Trophoblast cell (in vitro differentiated cells and primary cell): ENCODE results near the gene PNP.
"Not testable (repeated sequence)": the region's sequence is repeated elsewhere in the genome, so short reads cannot be mapped to it uniquely, and the experiment has no call there.

ENCODE experiments used
- DNase-seq, 2 donors: peaks; one replicate each; pipeline ENCODE4 v3.0.0-alpha.2; 2016
- H2AFZ ChIP-seq: 2 replicates; pipeline ENCODE4 v1.6.1; 2013; ENCODE audit warnings: low read length, moderate library complexity, mild to moderate bottlenecking; ENCODE audit not compliant: insufficient read depth, poor library complexity
- H2AK5ac ChIP-seq: 2 replicates; pipeline ENCODE4 v1.6.1; 2013; ENCODE audit warnings: mild to moderate bottlenecking, low read length
- H2BK120ac ChIP-seq: 2 replicates; pipeline ENCODE4 v1.6.1; 2013; ENCODE audit warnings: low read length, mild to moderate bottlenecking, moderate library complexity; ENCODE audit not compliant: insufficient read depth, poor library complexity
- H2BK12ac ChIP-seq: 2 replicates; pipeline ENCODE4 v1.6.1; 2013; ENCODE audit warnings: mild to moderate bottlenecking, low read length, moderate library complexity
- H2BK5ac ChIP-seq: 2 replicates; pipeline ENCODE4 v1.6.1; 2013; ENCODE audit warnings: low read length, low read depth, moderate library complexity, mild to moderate bottlenecking; ENCODE audit not compliant: poor library complexity
- H3K14ac ChIP-seq: 2 replicates; pipeline ENCODE4 v1.6.1; 2013; ENCODE audit warnings: mild to moderate bottlenecking, low read length
- H3K18ac ChIP-seq: 2 replicates; pipeline ENCODE4 v1.6.1; 2013; ENCODE audit warnings: mild to moderate bottlenecking, low read length
- H3K23ac ChIP-seq: 2 replicates; pipeline ENCODE4 v1.6.1; 2013; ENCODE audit warnings: low read length
- H3K27ac ChIP-seq: 2 replicates; pipeline ENCODE4 v1.5.1; 2013; ENCODE audit warnings: low read depth, mild to moderate bottlenecking, inconsistent platforms, low read length, moderate library complexity
- H3K27me3 ChIP-seq: 2 replicates; pipeline ENCODE4 v1.6.1; 2013; ENCODE audit warnings: inconsistent platforms, mild to moderate bottlenecking, low read length, moderate library complexity; ENCODE audit not compliant: insufficient read depth
- H3K36me3 ChIP-seq, 2 experiments: 1 replicate in 1 of 2; 2 replicates in 1 of 2; pipeline ENCODE4 v1.6.1; 2013; ENCODE audit warnings: low read length in 2 of 2, mild to moderate bottlenecking in 2 of 2, moderate library complexity in 1 of 2; ENCODE audit not compliant: insufficient read depth in 2 of 2, control insufficient read depth in 1 of 2
- H3K4ac ChIP-seq: 2 replicates; pipeline ENCODE4 v1.6.1; 2013; ENCODE audit warnings: low read depth, mild to moderate bottlenecking, low read length, moderate library complexity
- H3K4me1 ChIP-seq, 2 experiments: 1 replicate in 1 of 2; 2 replicates in 1 of 2; pipeline ENCODE4 v1.6.1; 2013; ENCODE audit warnings: low read length in 2 of 2, mild to moderate bottlenecking in 2 of 2, moderate library complexity in 1 of 2; ENCODE audit not compliant: insufficient read depth in 2 of 2, control insufficient read depth in 1 of 2
- H3K4me2 ChIP-seq: 2 replicates; pipeline ENCODE4 v1.6.1; 2013; ENCODE audit warnings: inconsistent platforms, mild to moderate bottlenecking, low read length, moderate library complexity
- H3K4me3 ChIP-seq: 2 replicates; pipeline ENCODE4 v1.5.1; 2013; ENCODE audit warnings: mild to moderate bottlenecking, low read depth, low read length, inconsistent platforms
- H3K79me1 ChIP-seq: one replicate; pipeline ENCODE4 v1.6.1; 2013; ENCODE audit warnings: low read length
- H3K79me2 ChIP-seq: 2 replicates; pipeline ENCODE4 v1.6.1; 2013; ENCODE audit warnings: low read length, mild to moderate bottlenecking; ENCODE audit not compliant: control insufficient read depth, insufficient read depth, poor library complexity
- H3K9ac ChIP-seq: 2 replicates; pipeline ENCODE4 v1.6.1; 2013; ENCODE audit warnings: mild to moderate bottlenecking, low read length
- H3K9me3 ChIP-seq: 2 replicates; pipeline ENCODE4 v1.6.1; 2013; ENCODE audit warnings: low read depth, mild to moderate bottlenecking, control low read depth, inconsistent platforms, low read length; ENCODE audit not compliant: insufficient read depth
- H4K12ac ChIP-seq: 2 replicates; pipeline ENCODE4 v1.6.1; 2013; ENCODE audit warnings: low read depth, mild to moderate bottlenecking, low read length, moderate library complexity
- H4K8ac ChIP-seq: 2 replicates; pipeline ENCODE4 v1.6.1; 2013; ENCODE audit warnings: low read depth, mild to moderate bottlenecking, low read length, moderate library complexity
- H4K91ac ChIP-seq: one replicate; pipeline ENCODE4 v1.6.1; 2013; ENCODE audit warnings: low read depth, mild to moderate bottlenecking, low read length, moderate library complexity
- WGBS: extraction: QIAGEN DNeasy Blood & Tissue Kit; methylation state at CpG from one replicate; pipeline ENCODE4 v1.1.7; 2013; ENCODE audit warnings: missing lambda C conversion rate; ENCODE audit not compliant: insufficient read length, insufficient coverage; ENCODE audit errors: extremely low coverage; 5-methylcytosine and 5-hydroxymethylcytosine counted together

Gene PNP

DNA sequence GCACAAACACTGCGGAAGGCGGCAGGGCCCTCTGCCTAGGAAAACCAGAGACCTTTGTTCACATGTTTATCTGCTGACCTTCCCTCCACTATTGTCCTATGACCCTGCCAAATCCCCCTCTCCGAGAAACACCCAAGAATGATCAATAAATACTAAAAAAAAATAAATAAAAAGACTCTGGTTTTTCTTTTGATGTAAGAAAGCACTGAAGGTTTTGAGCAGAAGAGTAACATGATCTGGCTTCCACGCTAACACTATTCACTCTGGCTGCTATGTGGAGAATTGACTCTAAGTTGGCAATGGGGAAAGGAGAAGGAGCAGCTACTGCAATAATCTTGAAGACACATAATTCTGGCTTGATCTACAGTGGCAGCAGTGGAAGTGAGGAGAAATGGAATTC is 25.6 kb upstream of the PNP start:
- not testable (repeated sequence) for H3K4ac ChIP-seq, H2AFZ ChIP-seq, H2BK5ac ChIP-seq, H2BK12ac ChIP-seq, H3K14ac ChIP-seq, H3K9me3 ChIP-seq, H3K4me1 ChIP-seq, H3K27me3 ChIP-seq, H3K9ac ChIP-seq, H3K27ac ChIP-seq, H4K8ac ChIP-seq, DNase-seq, H2BK120ac ChIP-seq, H3K4me2 ChIP-seq, H4K91ac ChIP-seq, H3K79me2 ChIP-seq, H3K79me1 ChIP-seq, H3K4me3 ChIP-seq, H2AK5ac ChIP-seq, H3K23ac ChIP-seq, H3K18ac ChIP-seq, H4K12ac ChIP-seq
- no CpG with 5 or more reads among the region's 4 CpGs for WGBS
- H3K36me3 ChIP-seq = peaks cover 12 to 29% of the 10 kb centered on the region in 2 experiments

DNA sequence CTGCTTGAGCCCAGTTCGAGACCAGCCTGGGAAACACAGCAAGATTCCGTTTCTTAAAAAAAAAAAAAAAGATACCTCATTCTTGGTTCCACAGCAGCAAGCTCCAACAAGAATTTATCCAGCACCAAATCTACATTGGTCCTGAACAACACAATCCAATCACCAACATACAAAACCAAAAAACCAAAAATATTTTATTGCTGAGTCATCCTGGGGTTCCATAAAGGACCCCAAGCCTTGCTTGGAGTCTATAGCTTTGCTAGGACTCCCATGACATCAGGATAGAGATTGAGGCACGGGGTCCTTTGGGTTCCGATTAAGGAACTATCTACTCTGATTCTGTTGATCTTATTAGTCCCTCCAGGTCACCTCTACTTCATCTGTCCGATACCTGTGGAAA is 22.3 kb upstream of the PNP start:
- Histone ChIP-seq H3K36me3 (peaks cover 19 to 48% of the 10 kb centered on the region in 2 experiments), H3K4me2 (no peak overlapping the region), H3K79me1 (no peaks in the 10 kb centered on the region), H2AFZ (no peak overlapping the region), H2BK120ac (no peak overlapping the region), H3K4ac (no peak overlapping the region), H4K12ac (no peak overlapping the region), H3K18ac (no peak overlapping the region), H3K9ac (no peak overlapping the region), H4K91ac (no peak overlapping the region), H2BK12ac (no peak overlapping the region), H4K8ac (no peak overlapping the region), H3K23ac (no peak overlapping the region), H3K27me3 (no peaks in the 10 kb centered on the region), H3K4me1 (no peaks in the 10 kb centered on the region), H2BK5ac (no peak overlapping the region), H2AK5ac (no peak overlapping the region), H3K9me3 (peaks cover 2% of the 10 kb centered on the region), H3K79me2 (no peaks in the 10 kb centered on the region), H3K27ac (no peak overlapping the region), H3K4me3 (no peak overlapping the region), H3K14ac (no peak overlapping the region)
- WGBS = no CpG with 5 or more reads among the region's 5 CpGs
- no peak for DNase-seq

DNA sequence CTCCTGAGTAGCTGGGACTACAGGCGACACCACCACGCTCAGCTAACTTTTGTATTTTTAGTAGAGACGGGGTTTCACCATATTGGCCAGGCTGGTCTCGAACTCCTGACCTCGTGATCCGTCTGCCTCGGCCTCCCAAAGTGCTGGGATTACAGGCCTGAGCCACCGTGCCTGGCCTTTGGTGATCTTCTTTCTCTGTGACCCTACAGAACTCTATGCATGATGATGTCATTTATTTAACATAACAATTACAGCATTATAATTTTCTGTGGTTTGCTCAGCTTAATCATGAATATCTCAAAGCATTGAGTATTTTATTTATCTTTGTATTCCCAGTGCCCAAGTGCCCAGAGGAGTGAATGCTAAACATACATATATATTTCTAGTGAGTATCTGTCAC is 16.4 kb upstream of the PNP start:
- H4K8ac ChIP-seq, DNase-seq, H4K12ac ChIP-seq, H3K14ac ChIP-seq, H3K27ac ChIP-seq, H3K18ac ChIP-seq, H2BK5ac ChIP-seq, H3K27me3 ChIP-seq, H3K9me3 ChIP-seq, H2AK5ac ChIP-seq, H3K4me1 ChIP-seq, H3K4me2 ChIP-seq, H3K9ac ChIP-seq, H2BK120ac ChIP-seq, H3K4ac ChIP-seq, H3K23ac ChIP-seq, H2BK12ac ChIP-seq, H2AFZ ChIP-seq, H3K4me3 ChIP-seq, H4K91ac ChIP-seq: not testable (repeated sequence)
- H3K36me3 ChIP-seq = peaks cover 21 to 42% of the 10 kb centered on the region in 2 experiments
- WGBS = no CpG with 5 or more reads among the region's 8 CpGs
- H3K79me2 ChIP-seq = peaks cover 10% of the 10 kb centered on the region
- peaks cover 12% of the 10 kb centered on the region for H3K79me1 ChIP-seq

DNA sequence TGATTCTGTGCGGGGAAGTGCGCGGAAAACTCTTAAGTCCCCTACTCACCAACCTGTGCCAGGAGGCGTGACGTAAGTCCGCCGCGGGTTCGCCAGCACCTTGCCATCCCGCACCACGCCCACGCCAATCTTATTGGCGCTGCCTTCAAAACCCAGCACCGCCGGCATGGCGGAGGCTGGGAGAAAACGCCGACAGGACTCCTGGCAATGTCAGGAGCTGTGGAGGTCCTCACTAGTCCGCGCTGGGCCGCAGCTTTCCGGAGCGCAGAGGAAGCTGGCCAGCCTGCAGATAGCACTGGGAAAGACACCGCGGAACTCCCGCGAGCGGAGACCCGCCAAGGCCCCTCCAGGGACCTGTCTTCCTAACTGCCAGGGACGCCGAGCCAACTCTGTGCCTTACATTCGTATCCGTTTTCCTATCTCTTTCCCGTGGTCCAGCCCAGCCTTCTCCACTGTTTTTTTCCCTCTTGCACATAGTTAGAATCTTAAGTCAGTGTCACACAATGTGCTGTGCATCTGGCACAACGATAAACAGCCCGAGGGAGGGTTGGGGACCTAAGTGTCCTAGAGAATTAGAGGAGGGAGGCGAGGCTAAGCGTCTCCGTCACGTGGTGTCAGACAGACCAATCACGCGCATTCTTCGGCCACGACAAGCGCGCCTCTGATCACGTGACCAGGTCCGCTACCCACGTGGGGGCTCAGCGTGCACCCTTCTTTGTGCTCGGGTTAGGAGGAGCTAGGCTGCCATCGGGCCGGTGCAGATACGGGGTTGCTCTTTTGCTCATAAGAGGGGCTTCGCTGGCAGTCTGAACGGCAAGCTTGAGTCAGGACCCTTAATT is 14.5 kb upstream of the PNP start, which contains the start of the genes APEX1 and OSGEP:
Gene APEX1, plus strand, starts transcription at position 711 of the 839 bp plus-strand sequence. CDS start 420 bp downstream, outside the sequence.
Gene OSGEP, minus strand, starts transcription at position 297 of the 839 bp plus-strand sequence. Its CDS starts 129 bp downstream, at position 168.
- no peaks in the 10 kb centered on the region for H3K27me3 ChIP-seq
- peak within 1 kb of the TSS; percentile 91 for H3K4me3 ChIP-seq
- peaks cover 27 to 41% of the 10 kb centered on the region in 2 experiments for H3K36me3 ChIP-seq
- H3K4ac ChIP-seq = peak within 1 kb of the TSS; percentile 87
- H2AFZ ChIP-seq = peak within 1 kb of the TSS; percentile 86
- peaks cover 12% of the 10 kb centered on the region for H3K79me1 ChIP-seq
- peak within 1 kb of the TSS; percentile 84 for H4K91ac ChIP-seq
- H4K12ac ChIP-seq = peak within 1 kb of the TSS; percentile 82
- no CpG with 5 or more reads among the region's 56 CpGs for WGBS
- H3K4me2 ChIP-seq = peak within 1 kb of the TSS; percentile 91
- peak within 1 kb of the TSS; percentile 91 for H4K8ac ChIP-seq
- peaks cover 4 to 6% of the 10 kb centered on the region in 2 experiments for H3K4me1 ChIP-seq
- no peak within 1 kb of the TSS for H2AK5ac ChIP-seq
- peak within 1 kb of the TSS; percentile 83 for H3K27ac ChIP-seq
- peaks cover 10% of the 10 kb centered on the region for H3K79me2 ChIP-seq
- no peak within 1 kb of the TSS for H3K23ac ChIP-seq
- H2BK120ac ChIP-seq = peak within 1 kb of the TSS; percentile 74
- peak; percentile 98 to 100 for DNase-seq
- H2BK12ac ChIP-seq = no peak within 1 kb of the TSS
- H3K18ac ChIP-seq = peak within 1 kb of the TSS; percentile 78
- peak within 1 kb of the TSS; percentile 75 for H2BK5ac ChIP-seq
- peak within 1 kb of the TSS; percentile 81 for H3K14ac ChIP-seq
- peak within 1 kb of the TSS; percentile 99 for H3K9ac ChIP-seq
- no peaks in the 10 kb centered on the region for H3K9me3 ChIP-seq
